K562 (cell line): ENCODE results near the gene DACT3. TPM values are rescaled to one million over a fixed set of nuclear protein-coding genes. Genes with fewer than 3 reads are reported as not detected.
A peak's percentile ranks its signal among the peaks of the same experiment; 100 is the strongest.
"Not testable (repeated sequence)": the region's sequence is repeated elsewhere in the genome, so short reads cannot be mapped to it uniquely, and the experiment has no call there.

Source experiments
- CBFA2T2 ChIP-seq: fragments of 450-650 bp; conservative IDR thresholded peaks from 2 replicates; pipeline ENCODE4 v1.6.1; 2017; ENCODE audit warnings: mild to moderate bottlenecking
- CREM ChIP-seq: IDR thresholded peaks from 2 replicates; pipeline ENCODE4 v1.6.1; 2014; ENCODE audit warnings: antibody characterized with exemption, low read depth
- DPF2 ChIP-seq: fragments of 450-650 bp; IDR thresholded peaks from 2 replicates; pipeline ENCODE4 v1.6.1; 2016
- FOXK2 ChIP-seq, 2 experiments: fragments of 450-650 bp; IDR thresholded peaks in 1 of 2; conservative IDR thresholded peaks in 1 of 2; 2 replicates each; pipeline ENCODE4 v1.6.1; 2016; ENCODE audit warnings: low read depth in 2 of 2, mild to moderate bottlenecking in 1 of 2
- HDAC2 ChIP-seq: fragments of 450-650 bp; IDR thresholded peaks from 2 replicates; pipeline ENCODE4 v1.6.1; 2016; ENCODE audit warnings: mild to moderate bottlenecking
- KAT7 ChIP-seq: sonication (generic); formaldehyde crosslinking; IDR thresholded peaks from 2 replicates; pipeline ENCODE4 v1.8.0; 2022; ENCODE audit warnings: missing genetic modification reagents, mild to moderate bottlenecking, borderline replicate concordance
- KDM1A ChIP-seq, 2 experiments: fragments of 450-650 bp; IDR thresholded peaks; 2 replicates each; pipeline ENCODE4 v1.6.1; 2016; ENCODE audit warnings: mild to moderate bottlenecking in 2 of 2
- KLF6 ChIP-seq: fragments of 250-450 bp; sonication (Bioruptor Pico); IDR thresholded peaks from 2 replicates; pipeline ENCODE4 v1.4.0; 2020; ENCODE audit warnings: mild to moderate bottlenecking, moderate library complexity, borderline replicate concordance
- L3MBTL2 ChIP-seq: fragments of 450-650 bp; IDR thresholded peaks from 2 replicates; pipeline ENCODE4 v1.6.1; 2016; ENCODE audit warnings: mild to moderate bottlenecking, moderate library complexity
- MEIS2 ChIP-seq: fragments of 450-650 bp; IDR thresholded peaks from 2 replicates; pipeline ENCODE4 v1.6.1; 2014; ENCODE audit warnings: mild to moderate bottlenecking; ENCODE audit not compliant: partially characterized antibody
- NR4A1 ChIP-seq, 2 experiments: fragments of 250-450 bp in 1 of 2; fragments of 450-650 bp in 1 of 2; sonication (Bioruptor Pico) in 1 of 2; IDR thresholded peaks; 2 replicates each; pipeline versions ENCODE4 v1.4.0 to v1.6.1; 2016 to 2020; ENCODE audit warnings: mild to moderate bottlenecking in 2 of 2, missing compliant biosample characterization in 1 of 2, missing genetic modification characterization in 1 of 2, moderate library complexity in 1 of 2
- PKNOX1 ChIP-seq: fragments of 450-650 bp; IDR thresholded peaks from 2 replicates; pipeline ENCODE4 v1.6.1; 2016
- SMARCA4 ChIP-seq: fragments of 450-650 bp; IDR thresholded peaks from 2 replicates; pipeline ENCODE4 v1.6.1; 2016
- USF2 ChIP-seq: sonication (generic); formaldehyde crosslinking; IDR thresholded peaks from 2 replicates; pipeline ENCODE4 v1.5.0; 2020; ENCODE audit warnings: missing genetic modification reagents
- YY1 ChIP-seq, 3 experiments: IDR thresholded peaks; 2 replicates each; pipeline ENCODE4 v1.6.1; 2011; ENCODE audit warnings: low read length in 2 of 3, mild to moderate bottlenecking in 2 of 3, moderate library complexity in 2 of 3, borderline replicate concordance in 1 of 3, control low read depth in 1 of 3, low read depth in 1 of 3; ENCODE audit not compliant: insufficient read depth in 3 of 3, insufficient replicate concordance in 2 of 3, control insufficient read depth in 1 of 3, insufficient read length in 1 of 3; ENCODE audit errors: extremely low read depth in 1 of 3
- ZNF175 ChIP-seq: fragments of 200-800 bp; sonication (Bioruptor generic); IDR thresholded peaks from 2 replicates; pipeline ENCODE4 v1.6.1; 2016; ENCODE audit warnings: low read depth, mild to moderate bottlenecking, missing genetic modification characterization, missing compliant biosample characterization
- ZNF583 ChIP-seq: fragments of 250-450 bp; sonication (Bioruptor Pico); IDR thresholded peaks from 2 replicates; pipeline ENCODE4 v1.4.0; 2020
- polyA plus RNA-seq, 8 experiments: library from polyadenylated mRNA; depleted of rRNA in 4 of 8; stranded (reverse) in 5 of 8; unstranded in 3 of 8; fragments of >200 nt; fragmentation: Nextera tagmentation in 2 of 8; fragmentation: Illumina TruSeq in 1 of 8; extraction: Ambion mirVana in 2 of 8; extraction: Trizol in 1 of 8; gene quantifications; 2 replicates each; pipeline versions ENCODE4 v1.2.1 to v1.2.3, GENCODE V29; 2011 to 2014; ENCODE audit warnings: inconsistent platforms in 1 of 8, missing spikeins in 1 of 8
- total RNA-seq, 7 experiments: library from RNA; depleted of rRNA in 6 of 7; stranded (reverse); fragments of >200 nt in 6 of 7; fragmentation: Illumina TruSeq in 2 of 7; extraction: Trizol in 2 of 7; gene quantifications; 2 replicates each; pipeline versions ENCODE4 v1.2.1 to v1.2.3, GENCODE V29; 2011 to 2021; ENCODE audit warnings: low replicate concordance in 1 of 7
- TF ChIP-seq, protein P1 (sequence below): sonication (generic); formaldehyde crosslinking; IDR thresholded peaks from 2 replicates; pipeline ENCODE4 v1.9.0; 2022; ENCODE audit warnings: mild to moderate bottlenecking, missing genetic modification reagents
- TF ChIP-seq, protein P2 (sequence below): sonication (generic); IDR thresholded peaks from 2 replicates; pipeline ENCODE4 v1.6.1; 2016
- TF ChIP-seq, protein P3 (sequence below): fragments of 450-650 bp; IDR thresholded peaks from 2 replicates; pipeline ENCODE4 v1.6.1; 2017; ENCODE audit warnings: antibody characterized with exemption, mild to moderate bottlenecking

DACT3 gene
- total and polyA plus RNA-seq, 9 of the 15 experiments (the other 6 are each of a cell fraction or from before 2014, with no cell fraction given): 0.67 to 6.5 (median 3.5) TPM

DNA sequence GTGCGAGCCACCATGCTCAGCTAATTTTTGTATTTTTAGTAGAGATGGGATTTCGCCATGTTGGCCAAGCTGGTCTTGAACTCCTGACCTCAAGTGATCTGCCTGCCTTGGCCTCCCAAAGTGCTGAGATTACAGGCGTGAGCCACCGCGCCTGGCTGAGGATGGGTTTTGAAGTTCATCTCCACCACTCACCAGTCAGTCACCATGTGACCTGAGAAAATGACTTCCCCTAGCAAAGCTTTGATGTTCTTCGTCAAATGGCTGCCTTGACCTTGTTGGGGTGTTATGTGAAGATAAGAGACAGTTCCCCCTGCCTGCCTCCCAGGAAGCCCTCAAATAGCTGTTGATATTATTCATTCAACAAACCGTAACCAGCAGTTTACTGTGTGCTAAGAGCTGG is 32.0 kb downstream of the DACT3 start (continued):
- TF ChIP-seq USF2 (CRISPR knock-in tag): peak; percentile 74
- TF ChIP-seq FOXK2 (conservative IDR thresholded peaks at IDR 0.05 in 1 of 2, IDR thresholded peaks at IDR 0.05 in 1 of 2; ENCODE audit: low read depth in 2 of 2): peak in 1 of 2 experiments; percentile 35; a peak in 1 of 4 replicates
- not testable (repeated sequence) for TF ChIP-seq NR4A1 (CRISPR knock-in tag; IDR thresholded peaks at IDR 0.05)
- peak; percentile 50; the same call in 1 of the 2 replicates for TF ChIP-seq NR4A1 (tag; IDR thresholded peaks at IDR 0.05)
- peak; percentile 23; the same call in 1 of the 2 replicates for TF ChIP-seq ZNF583 (CRISPR knock-in tag)
- TF ChIP-seq YY1 (IDR thresholded peaks at IDR 0.05; ENCODE audit: borderline replicate concordance in 1 of 3, control insufficient read depth in 1 of 3, extremely low read depth in 1 of 3, insufficient read depth in 3 of 3, insufficient read length in 1 of 3, insufficient replicate concordance in 2 of 3, low read depth in 1 of 3, low read length in 2 of 3): peak; percentile 43 to 93 (median 56)
- TF ChIP-seq, protein P1, sequence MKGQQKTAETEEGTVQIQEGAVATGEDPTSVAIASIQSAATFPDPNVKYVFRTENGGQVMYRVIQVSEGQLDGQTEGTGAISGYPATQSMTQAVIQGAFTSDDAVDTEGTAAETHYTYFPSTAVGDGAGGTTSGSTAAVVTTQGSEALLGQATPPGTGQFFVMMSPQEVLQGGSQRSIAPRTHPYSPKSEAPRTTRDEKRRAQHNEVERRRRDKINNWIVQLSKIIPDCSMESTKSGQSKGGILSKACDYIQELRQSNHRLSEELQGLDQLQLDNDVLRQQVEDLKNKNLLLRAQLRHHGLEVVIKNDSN (CRISPR knock-in tag): peak; percentile 86
- TF ChIP-seq ZNF175: peak; percentile 45; the same call in 1 of the 2 replicates
- TF ChIP-seq, protein P2, sequence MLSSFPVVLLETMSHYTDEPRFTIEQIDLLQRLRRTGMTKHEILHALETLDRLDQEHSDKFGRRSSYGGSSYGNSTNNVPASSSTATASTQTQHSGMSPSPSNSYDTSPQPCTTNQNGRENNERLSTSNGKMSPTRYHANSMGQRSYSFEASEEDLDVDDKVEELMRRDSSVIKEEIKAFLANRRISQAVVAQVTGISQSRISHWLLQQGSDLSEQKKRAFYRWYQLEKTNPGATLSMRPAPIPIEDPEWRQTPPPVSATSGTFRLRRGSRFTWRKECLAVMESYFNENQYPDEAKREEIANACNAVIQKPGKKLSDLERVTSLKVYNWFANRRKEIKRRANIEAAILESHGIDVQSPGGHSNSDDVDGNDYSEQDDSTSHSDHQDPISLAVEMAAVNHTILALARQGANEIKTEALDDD: peak; percentile 66; the same call in 1 of the 2 replicates
- TF ChIP-seq CBFA2T2: peak; percentile 70
- peak; percentile 58; the same call in 1 of the 2 replicates for TF ChIP-seq PKNOX1
- TF ChIP-seq KLF6 (CRISPR knock-in tag): 0 out of 2 replicates have a peak, but pooled peaks have one; percentile 18
- peak; percentile 10; the same call in 1 of the 2 replicates for TF ChIP-seq CREM
- TF ChIP-seq, protein P3, sequence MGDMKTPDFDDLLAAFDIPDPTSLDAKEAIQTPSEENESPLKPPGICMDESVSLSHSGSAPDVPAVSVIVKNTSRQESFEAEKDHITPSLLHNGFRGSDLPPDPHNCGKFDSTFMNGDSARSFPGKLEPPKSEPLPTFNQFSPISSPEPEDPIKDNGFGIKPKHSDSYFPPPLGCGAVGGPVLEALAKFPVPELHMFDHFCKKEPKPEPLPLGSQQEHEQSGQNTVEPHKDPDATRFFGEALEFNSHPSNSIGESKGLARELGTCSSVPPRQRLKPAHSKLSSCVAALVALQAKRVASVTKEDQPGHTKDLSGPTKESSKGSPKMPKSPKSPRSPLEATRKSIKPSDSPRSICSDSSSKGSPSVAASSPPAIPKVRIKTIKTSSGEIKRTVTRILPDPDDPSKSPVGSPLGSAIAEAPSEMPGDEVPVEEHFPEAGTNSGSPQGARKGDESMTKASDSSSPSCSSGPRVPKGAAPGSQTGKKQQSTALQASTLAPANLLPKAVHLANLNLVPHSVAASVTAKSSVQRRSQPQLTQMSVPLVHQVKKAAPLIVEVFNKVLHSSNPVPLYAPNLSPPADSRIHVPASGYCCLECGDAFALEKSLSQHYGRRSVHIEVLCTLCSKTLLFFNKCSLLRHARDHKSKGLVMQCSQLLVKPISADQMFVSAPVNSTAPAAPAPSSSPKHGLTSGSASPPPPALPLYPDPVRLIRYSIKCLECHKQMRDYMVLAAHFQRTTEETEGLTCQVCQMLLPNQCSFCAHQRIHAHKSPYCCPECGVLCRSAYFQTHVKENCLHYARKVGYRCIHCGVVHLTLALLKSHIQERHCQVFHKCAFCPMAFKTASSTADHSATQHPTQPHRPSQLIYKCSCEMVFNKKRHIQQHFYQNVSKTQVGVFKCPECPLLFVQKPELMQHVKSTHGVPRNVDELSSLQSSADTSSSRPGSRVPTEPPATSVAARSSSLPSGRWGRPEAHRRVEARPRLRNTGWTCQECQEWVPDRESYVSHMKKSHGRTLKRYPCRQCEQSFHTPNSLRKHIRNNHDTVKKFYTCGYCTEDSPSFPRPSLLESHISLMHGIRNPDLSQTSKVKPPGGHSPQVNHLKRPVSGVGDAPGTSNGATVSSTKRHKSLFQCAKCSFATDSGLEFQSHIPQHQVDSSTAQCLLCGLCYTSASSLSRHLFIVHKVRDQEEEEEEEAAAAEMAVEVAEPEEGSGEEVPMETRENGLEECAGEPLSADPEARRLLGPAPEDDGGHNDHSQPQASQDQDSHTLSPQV: 0 out of 2 replicates have a peak, but pooled peaks have one; percentile 30
- peak; percentile 83 to 90 for TF ChIP-seq KDM1A (IDR thresholded peaks at IDR 0.05)
- TF ChIP-seq HDAC2: 0 out of 2 replicates have a peak, but pooled peaks have one; percentile 43
- TF ChIP-seq SMARCA4: peak; percentile 62; the same call in 1 of the 2 replicates
- TF ChIP-seq KAT7 (CRISPR knock-in tag): peak; percentile 56; the same call in 1 of the 2 replicates
- TF ChIP-seq MEIS2: peak; percentile 31
- TF ChIP-seq L3MBTL2: peak; percentile 70
- TF ChIP-seq DPF2: peak; percentile 44; the same call in 1 of the 2 replicates
